ENCODE results near the gene SP100.

Gene SP100

DNA sequence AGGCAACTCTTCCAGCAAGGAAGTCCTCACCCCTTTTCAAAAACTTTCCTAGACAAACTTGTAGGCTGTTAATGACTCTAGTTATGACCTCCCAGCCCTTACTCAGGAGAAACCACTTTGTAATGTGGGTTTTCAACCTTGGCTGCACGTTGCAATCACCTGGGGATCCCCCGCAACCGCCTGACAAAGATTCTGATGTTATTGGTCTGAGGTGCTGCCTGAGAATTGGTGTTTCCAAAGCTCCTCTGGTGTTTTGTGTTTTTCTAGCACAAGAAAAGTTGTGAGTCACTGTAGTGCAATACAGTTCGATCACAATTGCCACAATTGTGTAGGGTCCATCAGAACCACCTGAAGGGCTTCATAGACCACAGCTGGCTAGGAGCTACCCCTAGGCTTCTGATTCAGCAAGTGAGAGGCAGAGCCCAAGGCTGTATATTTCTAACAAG lies 121.6 kb downstream of the SP100 start:
- in situ Hi-C loops (cut with MboI; ENCODE audit: low sequenced_read_pairs): no loop called here

DNA sequence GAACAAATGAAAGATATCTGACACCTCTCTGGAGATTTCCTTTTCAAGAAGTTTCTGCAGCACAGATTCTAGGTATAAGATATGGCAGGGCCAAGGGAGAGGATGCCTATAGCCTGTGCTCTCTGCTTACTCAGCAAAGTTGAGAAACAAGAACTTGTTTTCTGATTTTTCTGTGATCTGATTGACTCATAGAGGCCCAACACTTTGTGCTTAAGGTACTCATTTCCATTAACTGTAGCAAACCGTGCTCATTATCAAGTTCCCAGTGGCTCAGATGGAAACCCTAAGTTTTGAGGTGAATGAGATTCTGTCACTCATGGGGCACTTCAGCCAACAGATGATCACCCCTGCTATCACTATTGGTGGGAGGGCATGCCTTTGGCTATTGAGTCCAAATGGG lies 124.3 kb downstream of the SP100 start:
- in situ Hi-C loops (cut with MboI; ENCODE audit: low sequenced_read_pairs): no loop called here

DNA sequence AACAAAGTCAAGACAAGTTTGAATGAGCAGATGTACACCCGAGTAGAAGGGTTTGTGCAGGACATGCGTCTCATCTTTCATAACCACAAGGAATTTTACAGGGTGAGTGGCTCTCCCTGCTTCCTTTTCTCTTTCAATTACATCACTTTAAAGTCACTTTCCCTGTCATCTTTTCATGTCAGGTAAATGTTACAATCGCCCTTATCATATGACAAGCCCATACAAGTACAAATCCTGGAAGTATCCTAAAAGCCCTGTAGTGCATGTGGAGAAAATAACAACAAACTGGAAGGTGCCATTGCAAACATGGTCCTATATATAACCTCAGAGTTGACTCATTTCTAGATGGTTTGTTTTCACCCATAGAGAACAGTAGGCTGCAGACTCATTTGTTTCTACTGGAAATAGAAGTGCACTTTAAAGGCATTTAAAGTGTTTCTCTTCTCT lies 126.0 kb downstream of the SP100 start:
- in situ Hi-C loops (cut with MboI; ENCODE audit: low sequenced_read_pairs): no loop called here

GRCh38 chr2:230542751-230543150 lies 126.8 kb downstream of the SP100 start:
- in situ Hi-C loops (cut with MboI; ENCODE audit: low sequenced_read_pairs): no loop called here

DNA sequence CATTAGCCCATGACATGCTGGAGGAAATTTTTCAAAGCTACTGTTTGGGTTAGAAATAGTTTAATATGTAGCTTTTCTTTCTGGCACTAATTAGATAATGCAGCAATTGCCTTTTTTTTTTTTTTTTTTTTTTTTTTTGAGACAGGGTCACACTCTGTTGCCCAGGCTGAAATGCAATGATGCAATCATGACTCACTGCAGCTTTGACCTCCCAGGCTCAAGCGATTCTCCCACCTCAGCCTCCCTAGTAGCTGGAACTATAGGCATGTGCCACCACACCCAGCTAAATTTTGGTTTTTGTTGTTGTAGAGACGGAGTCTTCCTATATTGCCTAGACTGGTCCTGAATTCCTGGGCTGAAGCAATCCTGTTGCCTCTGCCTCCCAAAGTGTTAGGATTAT lies 136.2 kb downstream of the SP100 start:
- in situ Hi-C loops (cut with MboI; ENCODE audit: low sequenced_read_pairs): no loop called here

- in situ Hi-C loops (cut with MboI; ENCODE audit: low sequenced_read_pairs): no loop called here
Measured at GRCh38 chr2:230557065-230557464, 141.1 kb downstream of the SP100 start.

DNA sequence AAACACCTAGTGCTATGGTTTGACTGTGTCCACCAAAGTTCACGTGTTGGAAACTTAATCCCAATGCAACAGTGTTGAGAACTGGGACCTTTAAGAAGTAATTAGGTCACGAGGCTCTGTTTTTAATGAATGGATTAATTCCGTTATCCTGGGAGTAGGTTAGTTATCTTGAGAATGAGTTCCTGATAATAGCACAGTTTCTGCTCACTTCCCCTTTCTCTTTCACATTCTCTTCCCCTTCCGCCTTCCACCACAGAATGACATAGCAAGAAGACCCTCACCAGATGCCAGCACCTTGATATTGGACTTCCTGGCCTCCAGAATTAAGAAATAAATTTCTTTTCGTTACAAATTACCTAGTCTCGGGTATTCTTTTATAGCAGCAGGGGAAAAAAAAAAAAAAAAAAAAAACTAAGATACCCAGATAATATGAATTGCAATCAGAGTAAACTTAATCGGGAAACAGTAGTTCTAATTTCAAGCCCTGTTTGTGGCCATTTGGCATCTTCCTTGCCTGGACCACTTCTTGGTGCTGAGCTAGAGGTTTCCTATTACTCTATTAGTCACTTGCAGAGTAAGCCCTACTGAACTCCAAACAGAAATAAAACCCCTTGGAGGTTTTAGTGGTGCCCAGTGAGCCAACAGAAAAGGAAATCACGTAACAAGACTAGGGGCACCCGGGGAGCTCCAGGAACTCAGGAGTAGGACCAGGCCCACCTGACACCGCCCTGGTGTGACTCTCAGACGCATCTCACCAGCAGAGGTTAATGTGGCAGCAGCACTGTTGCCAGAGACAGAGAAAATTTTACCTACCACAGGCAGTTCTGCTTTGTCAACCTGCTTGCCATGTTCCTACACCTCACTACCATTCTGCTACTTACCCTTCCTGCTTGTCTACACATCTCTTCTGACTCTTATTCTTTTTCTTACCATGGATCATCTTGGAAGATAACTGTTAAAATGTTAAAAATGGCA lies 149.1 kb downstream of the SP100 start:
- in situ Hi-C loops (cut with MboI; ENCODE audit: low sequenced_read_pairs): no loop called here

- in situ Hi-C loops (cut with MboI; ENCODE audit: low sequenced_read_pairs): no loop called here
Measured at GRCh38 chr2:230569298-230569697, 153.3 kb downstream of the SP100 start.

DNA sequence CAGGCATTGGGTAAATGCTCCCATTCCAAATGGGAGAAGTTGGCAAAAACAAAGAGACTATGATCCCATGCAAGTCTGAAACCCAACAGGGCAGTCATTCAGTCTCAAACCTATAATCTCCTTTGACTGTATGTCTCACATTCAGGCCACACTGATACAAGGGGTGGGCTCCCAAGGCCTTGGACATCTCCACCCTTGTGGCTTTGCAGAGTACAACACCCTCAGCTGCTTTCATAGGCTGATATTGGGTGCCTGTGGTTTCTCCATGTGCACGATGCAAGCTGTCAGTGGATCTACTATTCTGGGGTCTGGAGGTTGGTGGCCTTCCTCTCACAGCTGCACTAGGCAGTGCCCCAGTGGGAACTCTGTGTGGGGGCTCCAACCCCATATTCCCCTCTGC lies 155.0 kb downstream of the SP100 start:
- in situ Hi-C loops (cut with MboI; ENCODE audit: low sequenced_read_pairs): no loop called here

- in situ Hi-C loops (cut with MboI; ENCODE audit: low sequenced_read_pairs): no loop called here
Measured at GRCh38 chr2:230575642-230576324, 159.8 kb downstream of the SP100 start.

- in situ Hi-C loops (cut with MboI; ENCODE audit: low sequenced_read_pairs): no loop called here
Measured at GRCh38 chr2:230577114-230577513, 161.1 kb downstream of the SP100 start.

DNA sequence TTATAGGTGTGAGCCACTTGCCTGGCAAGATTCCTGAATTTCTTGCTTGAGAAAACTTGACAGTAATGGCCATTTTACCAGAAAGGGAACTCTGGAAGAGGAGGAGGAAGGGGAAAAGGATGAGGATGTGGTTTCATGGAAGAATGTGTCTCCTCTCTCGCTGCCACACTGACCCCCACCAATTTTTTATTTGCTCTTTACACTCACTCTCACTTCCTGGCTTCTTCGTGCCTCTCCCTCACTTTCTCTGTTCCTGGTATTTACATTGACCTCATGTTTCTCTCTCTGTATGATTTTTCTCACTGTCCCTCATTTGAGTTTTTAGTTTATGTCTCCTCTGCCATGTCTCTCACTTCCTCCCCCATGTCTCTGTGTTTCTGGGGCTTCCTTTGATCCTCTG lies 162.1 kb downstream of the SP100 start:
- in situ Hi-C loops (cut with MboI; ENCODE audit: low sequenced_read_pairs): no loop called here

- in situ Hi-C loops (cut with MboI; ENCODE audit: low sequenced_read_pairs): no loop called here
Measured at GRCh38 chr2:230582851-230583283, 166.9 kb downstream of the SP100 start.

- in situ Hi-C loops (cut with MboI; ENCODE audit: low sequenced_read_pairs): no loop called here
Measured at GRCh38 chr2:230583581-230583980, 167.6 kb downstream of the SP100 start.

DNA sequence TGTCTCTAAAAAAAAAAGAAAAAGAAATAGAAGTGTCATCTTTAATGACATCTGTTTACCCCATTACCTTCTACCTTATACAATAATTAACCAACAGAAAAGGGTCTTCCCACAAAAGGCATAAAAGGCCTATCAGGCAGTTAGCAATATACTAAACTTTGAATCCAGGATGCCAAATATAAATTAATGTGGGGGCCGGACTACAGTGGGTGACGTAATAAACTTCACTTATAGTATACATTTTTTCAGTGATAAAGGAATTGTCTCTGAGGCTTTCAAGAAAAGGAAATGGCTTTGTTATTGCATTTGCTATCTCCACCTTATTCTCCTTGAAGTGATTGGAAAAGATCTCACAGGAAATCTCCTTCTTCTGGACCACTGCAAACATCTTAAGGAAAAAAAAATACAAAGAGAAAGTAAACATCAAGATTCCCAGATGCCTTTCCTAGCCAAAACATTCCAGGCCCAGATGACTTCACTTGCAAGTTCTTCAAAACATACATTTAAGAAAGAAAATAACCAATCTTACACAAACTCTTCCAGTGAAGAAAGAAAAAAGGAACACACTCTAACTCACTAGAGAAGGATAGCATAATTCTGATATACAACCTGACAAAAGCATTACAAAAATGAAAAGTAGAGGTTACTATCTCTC lies 170.5 kb downstream of the SP100 start:
- in situ Hi-C loops (cut with MboI; ENCODE audit: low sequenced_read_pairs): no loop called here

GRCh38 chr2:230589025-230589424 lies 173.0 kb downstream of the SP100 start:
- in situ Hi-C loops (cut with MboI; ENCODE audit: low sequenced_read_pairs): no loop called here

- in situ Hi-C loops (cut with MboI; ENCODE audit: low sequenced_read_pairs): no loop called here
Measured at GRCh38 chr2:230589497-230590015, 173.6 kb downstream of the SP100 start.

DNA sequence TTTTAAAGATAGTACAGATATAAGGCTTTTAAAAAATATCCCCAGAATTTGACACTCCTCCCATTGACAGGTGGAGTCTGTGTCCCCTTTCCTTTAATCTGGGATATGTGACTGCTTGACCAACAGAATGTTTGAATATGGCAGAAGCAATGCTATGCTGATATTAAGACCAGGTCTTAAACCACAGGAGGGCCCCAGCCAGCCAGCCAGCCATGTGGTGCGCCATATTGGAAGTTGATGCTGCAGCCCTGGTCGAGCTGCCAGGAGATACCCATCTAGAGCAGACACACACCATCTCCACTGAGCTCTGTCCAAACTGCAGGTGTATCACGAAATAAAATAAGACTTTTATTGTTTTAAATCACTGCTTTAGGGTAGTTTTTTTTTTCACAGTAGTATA lies 174.3 kb downstream of the SP100 start:
- in situ Hi-C loops (cut with MboI; ENCODE audit: low sequenced_read_pairs): no loop called here

GRCh38 chr2:230591850-230592249 lies 175.8 kb downstream of the SP100 start:
- in situ Hi-C loops (cut with MboI; ENCODE audit: low sequenced_read_pairs): no loop called here

DNA sequence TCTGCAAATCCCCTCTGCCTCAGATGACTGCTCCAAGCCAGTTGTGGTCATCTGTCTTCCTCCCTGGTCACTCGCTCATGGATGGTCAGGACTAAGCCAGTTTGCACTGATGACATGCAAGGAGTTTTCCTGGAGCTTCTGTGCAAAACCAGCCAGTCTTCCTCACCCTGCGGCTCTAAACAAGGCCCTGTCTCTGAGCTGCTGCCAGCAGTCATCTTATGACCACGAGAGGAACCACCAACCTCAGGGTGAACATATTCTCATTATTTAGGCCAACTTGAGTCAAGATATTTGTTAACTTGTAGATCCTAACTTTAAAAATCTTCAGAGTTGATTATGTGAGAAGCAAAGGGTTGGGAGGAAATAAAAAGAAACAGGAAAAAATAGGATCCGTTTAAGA lies 176.8 kb downstream of the SP100 start:
- in situ Hi-C loops (cut with MboI; ENCODE audit: low sequenced_read_pairs): no loop called here

Measured in HL-60/S4 (cell line).